ENCODE results near the gene B3GNT9. TPM values are rescaled to one million over a fixed set of nuclear protein-coding genes. Genes with fewer than 3 reads are reported as not detected.

Gene B3GNT9
- total RNA-seq, 1 donor from 2014 or later, result 12.8 TPM

DNA sequence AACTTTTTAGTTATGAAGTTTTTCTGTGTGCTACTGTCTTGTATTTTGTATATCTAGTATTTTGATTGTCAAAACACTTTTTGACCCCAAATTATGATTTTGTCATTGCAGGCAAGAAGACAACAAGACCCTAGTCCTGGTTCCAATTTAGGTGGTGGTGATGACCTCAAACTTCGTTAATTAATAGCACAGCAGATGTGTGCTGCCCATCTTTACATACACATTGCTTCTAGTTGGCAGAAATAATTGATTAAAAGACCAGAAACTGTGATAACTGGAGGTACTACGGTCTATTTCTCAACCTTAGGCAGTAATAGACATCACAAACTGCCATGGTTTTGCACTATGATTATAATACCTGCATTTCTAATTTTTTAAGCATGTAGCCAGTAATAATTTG lies 52.2 kb downstream of the B3GNT9 start:
- H3K4me3 ChIP-seq, result no peak overlapping the region
- intact Hi-C loops (cut with DNase I), result loop anchor here (10.0 kb wide), 1 partner anchor 1284 kb away; no protein-coding TSS in a partner anchor
- no peak for DNase-seq (ENCODE audit: extremely low spot score in 2 of 2)
- H3K9me3 ChIP-seq, result no peaks in the 10 kb centered on the region
- no peaks in the 10 kb centered on the region for H3K4me1 ChIP-seq
- no peak for TF ChIP-seq POLR2AphosphoS5 (IDR thresholded peaks at IDR 0.05; ENCODE audit: insufficient read depth in 1 of 2, low read depth in 1 of 2)
- TF ChIP-seq, protein P1, sequence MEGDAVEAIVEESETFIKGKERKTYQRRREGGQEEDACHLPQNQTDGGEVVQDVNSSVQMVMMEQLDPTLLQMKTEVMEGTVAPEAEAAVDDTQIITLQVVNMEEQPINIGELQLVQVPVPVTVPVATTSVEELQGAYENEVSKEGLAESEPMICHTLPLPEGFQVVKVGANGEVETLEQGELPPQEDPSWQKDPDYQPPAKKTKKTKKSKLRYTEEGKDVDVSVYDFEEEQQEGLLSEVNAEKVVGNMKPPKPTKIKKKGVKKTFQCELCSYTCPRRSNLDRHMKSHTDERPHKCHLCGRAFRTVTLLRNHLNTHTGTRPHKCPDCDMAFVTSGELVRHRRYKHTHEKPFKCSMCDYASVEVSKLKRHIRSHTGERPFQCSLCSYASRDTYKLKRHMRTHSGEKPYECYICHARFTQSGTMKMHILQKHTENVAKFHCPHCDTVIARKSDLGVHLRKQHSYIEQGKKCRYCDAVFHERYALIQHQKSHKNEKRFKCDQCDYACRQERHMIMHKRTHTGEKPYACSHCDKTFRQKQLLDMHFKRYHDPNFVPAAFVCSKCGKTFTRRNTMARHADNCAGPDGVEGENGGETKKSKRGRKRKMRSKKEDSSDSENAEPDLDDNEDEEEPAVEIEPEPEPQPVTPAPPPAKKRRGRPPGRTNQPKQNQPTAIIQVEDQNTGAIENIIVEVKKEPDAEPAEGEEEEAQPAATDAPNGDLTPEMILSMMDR (IDR thresholded peaks at IDR 0.05), result no peak
- TF ChIP-seq POLR2A (IDR thresholded peaks at IDR 0.05), result no peak
- no peak overlapping the region for H3K27ac ChIP-seq
- no peaks in the 10 kb centered on the region for H3K27me3 ChIP-seq
- peaks cover 0 to 20% of the 10 kb centered on the region in 2 donors for H3K36me3 ChIP-seq

Other genes with a start within 250 kb of the B3GNT9 start
- gene CDH16, start 232.1 kb downstream of the B3GNT9 start, total RNA-seq, result 0.25 TPM
- 49.1 TPM for gene RRAD, start 225.5 kb downstream of the B3GNT9 start, total RNA-seq
- 105 TPM for gene CIAO2B, start 216.6 kb downstream of the B3GNT9 start, total RNA-seq
- 55.7 TPM for gene CES2, start 215.5 kb downstream of the B3GNT9 start, total RNA-seq
- 0.98 TPM for gene CES3, start 189.7 kb downstream of the B3GNT9 start, total RNA-seq
- gene CES4A, start 162.4 kb downstream of the B3GNT9 start, total RNA-seq, result 12.5 TPM
- 33.9 TPM for gene CBFB, start 121.8 kb downstream of the B3GNT9 start, total RNA-seq
- gene PHAF1, start 41.1 kb downstream of the B3GNT9 start, total RNA-seq, result 23.3 TPM
- 22.3 TPM for gene TRADD, start 8.9 kb upstream of the B3GNT9 start, total RNA-seq
- 31.4 TPM for gene FBXL8, start 9.0 kb upstream of the B3GNT9 start, total RNA-seq
- 54.3 TPM for gene HSF4, start 13.7 kb upstream of the B3GNT9 start, total RNA-seq
- gene NOL3, start 19.5 kb upstream of the B3GNT9 start, total RNA-seq, result 19.2 TPM
- gene MATCAP1, start 33.0 kb upstream of the B3GNT9 start, total RNA-seq, result 17.4 TPM
- gene EXOC3L1, start 39.1 kb upstream of the B3GNT9 start, total RNA-seq, result 2.5 TPM
- 78.1 TPM for gene E2F4, start 41.2 kb upstream of the B3GNT9 start, total RNA-seq
- 21.6 TPM for gene ELMO3, start 48.1 kb upstream of the B3GNT9 start, total RNA-seq
- 48.9 TPM for gene TMEM208, start 76.1 kb upstream of the B3GNT9 start, total RNA-seq
- 17.2 TPM for gene FHOD1, start 96.5 kb upstream of the B3GNT9 start, total RNA-seq
- 0.49 TPM for gene SLC9A5, start 98.0 kb upstream of the B3GNT9 start, total RNA-seq
- 9.8 TPM for gene PLEKHG4, start 128.5 kb upstream of the B3GNT9 start, total RNA-seq
- gene KCTD19, start 175.7 kb upstream of the B3GNT9 start, total RNA-seq, result not detected
- gene LRRC36, start 175.8 kb upstream of the B3GNT9 start, total RNA-seq, result not detected
- 28.2 TPM for gene TPPP3, start 242.5 kb upstream of the B3GNT9 start, total RNA-seq